Activated T-helper 1 cell treated with anti-CD3 and anti-CD28 coated beads, Interleukin-2, amount 50 U/mL, for 16 hours (primary cell): ENCODE results near the gene UQCC5.
"Not testable (repeated sequence)": the region's sequence is repeated elsewhere in the genome, so short reads cannot be mapped to it uniquely, and the experiment has no call there.

ENCODE experiments used
- DNase-seq, 2 donors: peaks; one replicate each; pipeline ENCODE4 v3.0.0-alpha.2; 2020; ENCODE audit warnings: low read depth in 1 of 2, low spot score in 1 of 2

Gene UQCC5

DNA sequence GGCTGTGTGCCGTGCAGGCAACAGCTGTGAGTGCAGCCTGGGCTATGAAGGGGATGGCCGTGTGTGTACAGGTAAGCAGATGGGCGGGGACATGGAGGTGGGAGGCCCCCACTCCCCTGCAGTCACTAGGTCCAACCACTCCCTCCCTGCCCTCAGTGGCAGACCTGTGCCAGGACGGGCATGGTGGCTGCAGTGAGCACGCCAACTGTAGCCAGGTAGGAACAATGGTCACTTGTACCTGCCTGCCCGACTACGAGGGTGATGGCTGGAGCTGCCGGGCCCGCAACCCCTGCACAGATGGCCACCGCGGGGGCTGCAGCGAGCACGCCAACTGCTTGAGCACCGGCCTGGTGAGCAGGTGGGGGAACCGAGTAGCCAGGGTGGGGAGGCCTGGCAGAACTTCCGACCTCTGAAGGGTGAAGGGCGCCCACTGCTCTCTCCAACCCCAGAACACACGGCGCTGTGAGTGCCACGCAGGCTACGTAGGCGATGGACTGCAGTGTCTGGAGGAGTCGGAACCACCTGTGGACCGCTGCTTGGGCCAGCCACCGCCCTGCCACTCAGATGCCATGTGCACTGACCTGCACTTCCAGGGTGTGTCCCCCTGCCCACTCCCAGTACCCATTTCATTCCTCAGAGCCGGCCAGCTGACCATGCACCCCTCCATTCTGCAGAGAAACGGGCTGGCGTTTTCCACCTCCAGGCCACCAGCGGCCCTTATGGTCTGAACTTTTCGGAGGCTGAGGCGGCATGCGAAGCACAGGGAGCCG, 14.3 kb upstream of the UQCC5 start:
- no peak for DNase-seq

- DNase-seq = no peak
These were observed 13.7 kb upstream of the UQCC5 start for GRCh38 chr3:52522651-52523251.

GRCh38 chr3:52523386-52524257, 12.8 kb upstream of the UQCC5 start:
- DNase-seq = no peak

DNA sequence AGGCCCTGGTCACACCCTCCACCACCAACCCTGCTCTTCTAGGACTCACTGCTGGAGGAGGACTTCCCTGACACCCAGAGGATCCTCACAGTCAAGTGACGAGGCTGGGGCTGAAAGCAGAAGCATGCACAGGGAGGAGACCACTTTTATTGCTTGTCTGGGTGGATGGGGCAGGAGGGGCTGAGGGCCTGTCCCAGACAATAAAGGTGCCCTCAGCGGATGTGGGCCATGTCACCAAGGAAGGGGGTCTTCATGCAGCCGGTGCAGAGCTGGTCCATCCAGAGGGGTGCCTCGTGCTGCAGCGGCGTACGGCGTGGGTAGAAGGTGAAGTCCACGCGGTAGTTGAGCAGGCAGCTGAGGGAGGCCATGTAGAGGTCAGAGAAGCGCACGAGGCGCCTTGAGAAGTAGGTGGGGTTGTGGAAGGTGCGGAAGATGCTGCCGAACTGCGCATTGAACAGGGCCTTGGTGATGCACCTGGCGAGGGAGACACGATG, 12.1 kb upstream of the UQCC5 start:
- no peak for DNase-seq

DNA sequence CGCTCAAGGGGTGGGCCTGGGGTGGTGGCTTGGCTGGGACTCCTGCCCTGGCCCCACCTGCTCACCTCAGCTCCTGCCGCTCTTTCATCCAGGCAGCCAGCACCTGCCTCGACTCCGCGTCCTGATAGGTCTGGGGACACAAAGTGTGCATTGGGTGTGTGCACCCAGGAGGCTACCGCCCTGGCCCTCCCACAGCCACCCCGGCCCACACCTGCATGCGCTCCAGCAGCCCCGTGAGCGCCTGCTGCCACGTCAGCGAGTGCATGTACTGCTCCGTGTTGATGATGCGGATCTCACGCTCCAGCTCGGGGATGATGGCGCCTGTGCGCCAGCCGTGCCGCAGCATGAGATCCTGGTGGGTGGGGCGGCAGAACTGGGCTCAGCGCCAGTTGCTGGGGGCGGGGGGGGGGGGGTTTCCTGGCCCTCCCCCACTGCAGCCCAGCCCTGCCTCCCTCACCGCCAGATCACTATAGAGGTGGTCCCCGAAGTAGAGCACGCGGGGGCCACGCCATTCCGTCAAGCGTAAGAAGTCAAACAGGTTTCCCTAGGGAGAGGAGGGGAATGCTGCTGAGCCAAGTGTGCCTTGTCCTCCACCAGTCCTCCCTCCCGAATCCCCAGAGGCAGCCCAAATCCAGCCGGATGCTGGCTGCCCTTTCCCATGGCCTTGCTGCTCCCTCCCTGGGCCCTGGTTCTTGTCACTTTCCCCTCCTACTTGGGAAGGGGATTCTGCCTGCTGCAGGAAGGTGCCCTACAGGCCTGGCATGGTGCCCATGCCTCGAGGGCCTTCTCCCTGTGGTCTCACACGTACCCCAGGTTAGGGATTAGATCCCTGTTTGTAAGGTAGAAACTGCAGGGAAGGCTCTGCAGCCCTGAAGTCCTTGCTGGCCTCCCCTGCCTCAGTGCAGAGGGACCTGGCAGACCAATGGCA, 11.4 kb upstream of the UQCC5 start:
- no peak for DNase-seq

- no peak for DNase-seq
These were observed 10.5 kb upstream of the UQCC5 start for GRCh38 chr3:52525680-52526561.

GRCh38 chr3:52526671-52527038, 9.8 kb upstream of the UQCC5 start:
- DNase-seq = not testable (repeated sequence)

DNA sequence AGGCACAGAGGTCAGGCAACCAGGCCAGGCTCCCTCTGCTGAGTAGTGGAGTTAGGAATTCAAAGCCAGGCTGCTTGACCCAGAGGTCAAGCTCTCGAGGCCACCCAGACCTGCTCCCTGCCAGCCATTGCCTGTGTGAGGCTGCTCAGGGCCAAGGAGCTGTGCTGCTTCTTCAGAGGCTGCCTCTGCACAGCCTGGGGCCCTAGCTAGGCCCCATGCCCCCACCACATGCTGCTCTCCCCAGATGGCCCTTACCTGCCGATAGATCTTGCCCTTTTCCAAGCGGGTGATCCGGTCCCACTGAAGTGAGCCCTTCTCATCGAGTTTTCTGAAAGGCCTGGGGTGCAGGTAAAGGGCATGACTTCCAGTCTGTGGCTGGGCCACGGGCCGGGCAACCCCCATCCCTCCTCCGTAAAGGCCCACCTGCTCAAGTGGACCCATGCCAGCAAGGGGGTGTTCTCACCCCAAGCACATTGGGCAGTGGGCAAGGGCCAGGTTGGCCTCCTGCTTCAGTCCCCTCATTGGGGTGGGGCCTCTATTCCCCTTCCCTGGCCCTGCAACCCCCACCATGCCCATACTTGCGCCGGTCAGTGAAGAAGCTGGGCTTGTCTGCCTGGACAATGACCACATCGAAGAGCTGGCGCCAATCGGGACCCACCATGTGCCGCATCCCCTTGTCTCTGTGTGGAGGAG, 9.2 kb upstream of the UQCC5 start:
- no peak for DNase-seq

DNA sequence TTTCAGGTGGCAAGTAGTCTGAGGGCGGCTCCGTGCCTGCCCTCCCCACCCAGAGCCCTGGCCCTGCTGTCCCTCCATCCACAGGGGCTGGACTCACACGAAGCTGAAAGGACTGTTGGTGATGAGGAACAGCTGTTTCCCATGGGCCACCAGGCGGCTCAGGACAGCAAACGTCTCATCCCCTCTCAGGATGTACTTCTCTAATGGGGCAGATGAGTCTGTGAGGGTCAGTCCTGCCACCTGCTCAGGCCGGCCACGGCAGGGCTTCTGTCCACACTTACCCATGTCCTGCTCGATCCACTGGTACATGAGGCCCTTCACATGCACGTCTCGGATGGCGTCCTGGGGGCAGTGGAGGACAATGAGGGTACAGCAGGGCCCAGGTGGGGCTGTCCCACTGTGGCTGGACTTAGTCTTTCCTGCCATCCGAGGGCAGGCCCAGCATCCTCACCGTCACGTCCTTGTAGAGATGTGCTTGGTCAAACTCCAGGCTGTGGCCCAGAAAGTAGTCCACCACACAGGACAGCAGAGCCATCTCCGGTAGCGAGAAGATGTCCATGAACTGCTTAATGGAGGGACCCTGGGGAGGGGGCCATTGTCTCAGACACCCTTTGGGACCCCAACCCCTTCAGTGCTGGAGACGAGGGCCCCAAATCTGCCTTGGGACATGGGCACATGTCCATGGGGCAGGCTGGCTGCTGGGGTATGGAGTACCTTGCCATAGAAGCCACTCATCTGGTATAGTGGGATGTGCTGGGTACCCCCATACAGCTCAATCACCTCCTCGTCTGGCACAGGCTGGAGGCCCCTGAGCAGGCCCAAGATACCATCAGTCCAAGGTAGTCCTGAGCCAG, 8.4 kb upstream of the UQCC5 start:
- no peak for DNase-seq

GRCh38 chr3:52528586-52529375, 7.6 kb upstream of the UQCC5 start:
- no peak for DNase-seq

- no peak for DNase-seq
These were observed 6.8 kb upstream of the UQCC5 start for GRCh38 chr3:52529376-52530333.

DNA sequence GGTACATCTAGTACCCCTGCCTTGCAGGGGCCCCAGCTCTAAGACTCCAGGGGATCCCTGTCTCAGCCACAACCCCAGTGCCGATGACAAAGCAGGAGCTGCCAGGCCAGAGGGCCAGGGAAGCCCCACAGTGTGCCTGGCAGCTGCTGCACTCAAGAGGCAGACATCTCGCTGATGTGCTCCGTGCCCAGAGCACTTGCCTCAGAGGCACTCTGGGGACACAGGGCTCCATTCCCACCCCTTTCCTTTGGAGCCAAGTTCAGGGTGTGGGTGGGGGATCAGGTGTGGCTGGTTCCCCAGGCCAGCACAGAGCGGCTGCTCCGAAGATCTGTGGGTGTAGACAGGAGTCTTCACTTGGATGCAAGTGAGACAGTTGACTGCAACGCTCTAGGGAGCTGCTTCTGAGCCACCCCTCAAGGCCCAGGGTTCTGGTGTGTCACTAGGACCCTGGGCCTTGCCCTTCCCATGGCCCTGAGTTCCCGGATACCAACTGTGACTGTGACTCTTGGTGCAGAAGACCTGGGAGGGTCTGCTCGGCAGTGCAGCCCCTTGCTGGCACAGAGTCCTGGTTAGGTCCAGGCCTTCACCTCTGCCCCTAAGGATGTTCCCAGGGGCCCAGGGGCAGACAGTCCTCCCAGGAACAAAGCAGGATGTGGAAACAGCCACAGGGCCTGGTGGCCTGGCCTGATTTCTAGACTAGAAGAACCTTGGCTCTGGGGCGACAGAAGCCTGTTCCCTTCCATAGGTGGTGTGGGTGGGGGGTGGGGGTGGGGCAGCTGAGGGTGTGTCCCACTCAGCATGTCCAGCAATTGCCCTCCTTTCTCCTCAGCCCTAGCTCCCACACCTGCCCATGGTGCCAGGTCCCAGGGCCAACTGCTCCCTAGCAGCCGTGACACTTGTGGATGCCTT, 5.2 kb upstream of the UQCC5 start:
- DNase-seq = no peak

- no peak for DNase-seq
These were observed 4.4 kb upstream of the UQCC5 start for GRCh38 chr3:52531860-52532516.

DNA sequence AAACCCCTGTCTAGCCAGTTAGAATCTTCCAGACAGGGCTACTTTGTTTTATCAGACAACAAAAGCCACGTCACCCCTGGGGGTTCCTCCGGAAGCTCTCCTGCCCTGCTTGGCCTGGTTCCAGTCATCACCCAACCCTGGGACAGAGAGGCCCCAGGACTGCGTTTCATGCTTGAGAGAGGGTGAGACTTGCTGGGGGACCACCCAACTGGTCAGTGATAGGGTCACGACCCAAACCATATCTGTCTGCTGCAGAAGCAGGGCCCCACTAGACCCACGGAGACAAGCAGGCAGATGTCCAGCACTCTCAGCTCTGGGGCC, 3.9 kb upstream of the UQCC5 start:
- DNase-seq = no peak
